Panc1 (cell line): ENCODE data around the gene ACTA2. TPM values are rescaled to one million over a fixed set of nuclear protein-coding genes. Genes with fewer than 3 reads are reported as not detected.

Source experiments
- ATAC-seq: fragments of 200-7000 bp; cut with Tn5 transposase; 2 replicates; pipeline ENCODE4 v1.9.1; 2020; ENCODE audit warnings: mild to moderate bottlenecking, moderate library complexity
- BruUV-seq: library from RNA; stranded (reverse); fragments of 400-500 nt; replicated peaks from 2 replicates; lab custom pipeline; 2021; lab: Mats Ljungman, UMichigan
- CTCF ChIA-PET: fragments of 300-600 bp; sonication (Branson Sonifier 250); formaldehyde crosslinking; loops from one replicate; lab custom pipeline; 2022; ENCODE audit warnings: antibody characterized with exemption; lab: Charles Lee
- POLR2A ChIA-PET: fragments of 300-600 bp; sonication (Branson Sonifier 250); formaldehyde crosslinking; loops from one replicate; lab custom pipeline; 2022; ENCODE audit warnings: antibody characterized with exemption; lab: Charles Lee
- DNase-seq: peaks from one replicate; pipeline ENCODE4 v3.0.0-alpha.2; 2010; ENCODE audit warnings: low read depth, low spot score
- H3K27ac ChIP-seq: 2 replicates; pipeline ENCODE4 v1.5.1; 2011; ENCODE audit warnings: mild to moderate bottlenecking, low read length, inconsistent platforms
- H3K27me3 ChIP-seq: fragments of 200-500 bp; sonication (Bioruptor generic); 2 replicates; pipeline ENCODE4 v1.6.0; 2014; ENCODE audit warnings: low read length, inconsistent platforms; ENCODE audit not compliant: control insufficient read depth, insufficient read depth
- H3K36me3 ChIP-seq: fragments of 200-500 bp; sonication (Bioruptor generic); 2 replicates; pipeline ENCODE4 v1.5.1; 2014; ENCODE audit warnings: inconsistent platforms, mild to moderate bottlenecking, low read length, moderate library complexity; ENCODE audit not compliant: control insufficient read depth, insufficient read depth
- H3K4me1 ChIP-seq: 2 replicates; pipeline ENCODE4 v1.5.1; 2011; ENCODE audit warnings: inconsistent platforms, mild to moderate bottlenecking, low read length, moderate library complexity; ENCODE audit not compliant: control insufficient read depth, insufficient read depth
- H3K4me3 ChIP-seq, 2 experiments: 2 replicates each; pipeline ENCODE4 v1.5.1; 2011 to 2012; ENCODE audit warnings: low read depth in 2 of 2, low read length in 2 of 2, mild to moderate bottlenecking in 2 of 2, inconsistent platforms in 1 of 2, moderate library complexity in 1 of 2
- H3K9me3 ChIP-seq: fragments of 200-500 bp; sonication (Bioruptor generic); 2 replicates; pipeline ENCODE4 v1.5.1; 2014; ENCODE audit warnings: low read depth, mild to moderate bottlenecking, inconsistent platforms, low read length, moderate library complexity; ENCODE audit not compliant: control insufficient read depth, insufficient read depth
- POLR2AphosphoS5 ChIP-seq: IDR thresholded peaks from 2 replicates; pipeline ENCODE4 v1.6.1; 2012; ENCODE audit warnings: mild to moderate bottlenecking, low read depth, low read length, moderate library complexity
- SIN3A ChIP-seq: IDR thresholded peaks from 2 replicates; pipeline ENCODE4 v1.6.1; 2012; ENCODE audit warnings: low read depth, mild to moderate bottlenecking, low read length, moderate library complexity, borderline replicate concordance; ENCODE audit not compliant: insufficient read depth
- TCF7L2 ChIP-seq: IDR thresholded peaks from 2 replicates; pipeline ENCODE4 v1.6.1; 2011; ENCODE audit warnings: mild to moderate bottlenecking, low read depth, low read length, inconsistent platforms
- in situ Hi-C: cut with HindIII; loops from 2 replicates; pipeline ENCODE4 v1.10.0; 2016; ENCODE audit warnings: low sequenced_read_pairs, low pct_unique_long_range_greater_than_20kb
- intact Hi-C: fragments of 100-400 bp; cut with micrococcal nuclease; formaldehyde crosslinking; loops from one replicate; pipeline ENCODE4 v1.10.0; 2022; ENCODE audit not compliant: unreplicated experiment
- total RNA-seq: library from RNA; stranded (reverse); gene quantifications from one replicate; pipeline ENCODE4 v1.2.1, GENCODE V29; 2021; ENCODE audit not compliant: unreplicated experiment
- TF ChIP-seq, protein P1 (sequence below), 2 experiments: IDR thresholded peaks; 2 replicates each; pipeline ENCODE4 v1.6.1; 2011 to 2012; ENCODE audit warnings: low read depth in 2 of 2, control low read depth in 1 of 2, low read length in 1 of 2, mild to moderate bottlenecking in 1 of 2, moderate library complexity in 1 of 2; ENCODE audit not compliant: insufficient read depth in 1 of 2
- TF ChIP-seq, protein P2 (sequence below): fragments of 450-650 bp; IDR thresholded peaks from 2 replicates; pipeline ENCODE4 v1.5.1; 2017; ENCODE audit warnings: mild to moderate bottlenecking

ACTA2 gene
- total RNA-seq, 1 experiment from 2014 or later = 4.7 TPM

DNA sequence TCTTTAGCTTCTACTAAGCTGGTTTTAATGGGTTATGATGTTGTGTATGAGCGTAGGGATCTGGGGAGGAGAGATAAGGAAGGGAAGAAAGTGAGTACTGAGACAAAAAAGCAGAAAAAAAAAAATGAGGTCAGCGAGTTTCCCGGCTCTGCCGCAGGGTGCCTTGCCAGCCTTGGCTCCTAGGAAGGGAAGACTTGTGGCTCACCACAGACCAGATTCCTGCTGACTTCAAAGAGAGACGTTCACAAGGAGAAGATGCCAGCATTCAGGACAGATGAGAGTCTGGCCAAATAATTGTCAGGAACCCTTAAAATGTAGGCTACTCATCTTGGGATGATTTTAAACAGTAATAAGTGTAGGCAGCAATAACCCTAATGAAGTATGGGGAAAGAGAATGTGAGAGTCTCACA lies 26.6 kb upstream of the ACTA2 start:
- Histone ChIP-seq H3K36me3 (no peaks in the 10 kb centered on the region), H3K4me3 (no peak overlapping the region), H3K27ac (no peak overlapping the region), H3K4me1 (peaks cover 10% of the 10 kb centered on the region; the same call in 1 of the 2 replicates), H3K9me3 (no peaks in the 10 kb centered on the region), H3K27me3 (no peaks in the 10 kb centered on the region)
- CTCF ChIA-PET = no interaction called here
- in situ Hi-C loops = no loop called here
- TF ChIP-seq TCF7L2 (no peak), SIN3A (no peak), POLR2AphosphoS5 (no peak)
- TF ChIP-seq, protein P1, sequence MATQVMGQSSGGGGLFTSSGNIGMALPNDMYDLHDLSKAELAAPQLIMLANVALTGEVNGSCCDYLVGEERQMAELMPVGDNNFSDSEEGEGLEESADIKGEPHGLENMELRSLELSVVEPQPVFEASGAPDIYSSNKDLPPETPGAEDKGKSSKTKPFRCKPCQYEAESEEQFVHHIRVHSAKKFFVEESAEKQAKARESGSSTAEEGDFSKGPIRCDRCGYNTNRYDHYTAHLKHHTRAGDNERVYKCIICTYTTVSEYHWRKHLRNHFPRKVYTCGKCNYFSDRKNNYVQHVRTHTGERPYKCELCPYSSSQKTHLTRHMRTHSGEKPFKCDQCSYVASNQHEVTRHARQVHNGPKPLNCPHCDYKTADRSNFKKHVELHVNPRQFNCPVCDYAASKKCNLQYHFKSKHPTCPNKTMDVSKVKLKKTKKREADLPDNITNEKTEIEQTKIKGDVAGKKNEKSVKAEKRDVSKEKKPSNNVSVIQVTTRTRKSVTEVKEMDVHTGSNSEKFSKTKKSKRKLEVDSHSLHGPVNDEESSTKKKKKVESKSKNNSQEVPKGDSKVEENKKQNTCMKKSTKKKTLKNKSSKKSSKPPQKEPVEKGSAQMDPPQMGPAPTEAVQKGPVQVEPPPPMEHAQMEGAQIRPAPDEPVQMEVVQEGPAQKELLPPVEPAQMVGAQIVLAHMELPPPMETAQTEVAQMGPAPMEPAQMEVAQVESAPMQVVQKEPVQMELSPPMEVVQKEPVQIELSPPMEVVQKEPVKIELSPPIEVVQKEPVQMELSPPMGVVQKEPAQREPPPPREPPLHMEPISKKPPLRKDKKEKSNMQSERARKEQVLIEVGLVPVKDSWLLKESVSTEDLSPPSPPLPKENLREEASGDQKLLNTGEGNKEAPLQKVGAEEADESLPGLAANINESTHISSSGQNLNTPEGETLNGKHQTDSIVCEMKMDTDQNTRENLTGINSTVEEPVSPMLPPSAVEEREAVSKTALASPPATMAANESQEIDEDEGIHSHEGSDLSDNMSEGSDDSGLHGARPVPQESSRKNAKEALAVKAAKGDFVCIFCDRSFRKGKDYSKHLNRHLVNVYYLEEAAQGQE (IDR thresholded peaks at IDR 0.05; ENCODE audit: insufficient read depth in 1 of 2, low read depth in 2 of 2, low read length in 1 of 2) = no peak
- TF ChIP-seq, protein P2, sequence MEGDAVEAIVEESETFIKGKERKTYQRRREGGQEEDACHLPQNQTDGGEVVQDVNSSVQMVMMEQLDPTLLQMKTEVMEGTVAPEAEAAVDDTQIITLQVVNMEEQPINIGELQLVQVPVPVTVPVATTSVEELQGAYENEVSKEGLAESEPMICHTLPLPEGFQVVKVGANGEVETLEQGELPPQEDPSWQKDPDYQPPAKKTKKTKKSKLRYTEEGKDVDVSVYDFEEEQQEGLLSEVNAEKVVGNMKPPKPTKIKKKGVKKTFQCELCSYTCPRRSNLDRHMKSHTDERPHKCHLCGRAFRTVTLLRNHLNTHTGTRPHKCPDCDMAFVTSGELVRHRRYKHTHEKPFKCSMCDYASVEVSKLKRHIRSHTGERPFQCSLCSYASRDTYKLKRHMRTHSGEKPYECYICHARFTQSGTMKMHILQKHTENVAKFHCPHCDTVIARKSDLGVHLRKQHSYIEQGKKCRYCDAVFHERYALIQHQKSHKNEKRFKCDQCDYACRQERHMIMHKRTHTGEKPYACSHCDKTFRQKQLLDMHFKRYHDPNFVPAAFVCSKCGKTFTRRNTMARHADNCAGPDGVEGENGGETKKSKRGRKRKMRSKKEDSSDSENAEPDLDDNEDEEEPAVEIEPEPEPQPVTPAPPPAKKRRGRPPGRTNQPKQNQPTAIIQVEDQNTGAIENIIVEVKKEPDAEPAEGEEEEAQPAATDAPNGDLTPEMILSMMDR = no peak
- BruUV-seq = no TSS peak
- intact Hi-C loops = no loop called here
- DNase-seq (no peak), ATAC-seq (no peak)
- POLR2A ChIA-PET = no interaction called here

DNA sequence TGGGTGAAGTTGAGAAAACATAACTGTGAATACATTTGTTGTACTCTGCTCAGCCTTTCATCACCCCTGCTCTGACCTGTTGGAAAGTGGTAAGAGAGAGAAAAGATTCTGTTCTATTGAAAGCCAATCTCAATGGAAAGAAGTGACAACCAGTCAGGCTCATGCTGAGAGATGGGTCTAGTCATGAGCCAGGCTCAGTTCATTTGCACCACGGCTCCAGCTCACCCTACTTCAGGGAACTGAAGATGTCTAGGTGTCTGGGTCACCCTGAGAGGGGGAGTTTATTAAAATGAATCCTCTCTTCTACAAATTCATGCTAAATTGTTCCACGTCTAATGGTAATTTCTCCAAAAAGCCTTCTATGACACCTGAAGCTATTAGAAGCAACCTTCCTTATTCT lies 25.9 kb upstream of the ACTA2 start:
- no peak overlapping the region for H3K4me3 ChIP-seq
- CTCF ChIA-PET = no interaction called here

More for the DNA sequence above, 25.9 kb upstream of the ACTA2 start:
- DNase-seq (no peak), ATAC-seq (no peak)
- Histone ChIP-seq H3K4me1 (peaks cover 10% of the 10 kb centered on the region; the same call in 1 of the 2 replicates), H3K9me3 (no peaks in the 10 kb centered on the region), H3K27me3 (no peaks in the 10 kb centered on the region), H3K27ac (no peak overlapping the region), H3K36me3 (no peaks in the 10 kb centered on the region)
- in situ Hi-C loops (no loop called here), intact Hi-C loops (no loop called here)
- POLR2A ChIA-PET = no interaction called here
- TF ChIP-seq TCF7L2 (no peak), POLR2AphosphoS5 (no peak)
- TF ChIP-seq, protein P2 = no peak
- no TSS peak for BruUV-seq
